Measurements from ENCODE around the gene SPATA46.

- TF ChIP-seq CTCF (tag by site-specific recombination; IDR thresholded peaks at IDR 0.05) (no peak), ZNF175 (tag by site-specific recombination; IDR thresholded peaks at IDR 0.05) (no peak), ZFHX2 (tag by site-specific recombination; conservative IDR thresholded peaks at IDR 0.05) (no peak), KLF10 (tag by site-specific recombination; IDR thresholded peaks at IDR 0.05) (no peak), REST (tag by site-specific recombination; IDR thresholded peaks at IDR 0.05) (no peak), ZNF747 (tag by site-specific recombination; IDR thresholded peaks at IDR 0.05) (no peak), ZFP41 (tag by site-specific recombination; IDR thresholded peaks at IDR 0.05; ENCODE audit: borderline replicate concordance) (no peak), ZBTB1 (tag by site-specific recombination; IDR thresholded peaks at IDR 0.05) (no peak), ZNF658 (tag by site-specific recombination; IDR thresholded peaks at IDR 0.05) (no peak), ZNF701 (tag by site-specific recombination; IDR thresholded peaks at IDR 0.05) (no peak)
Measured at GRCh38 chr1:162358928-162359327, 17.7 kb downstream of the SPATA46 start.

Data from HEK293 (cell line).